ENCODE results near the gene KLK1. TPM values are rescaled to one million over a fixed set of nuclear protein-coding genes. Genes with fewer than 3 reads are reported as not detected.

Gene KLK1
- total RNA-seq, 1 donor from 2014 or later = 13.0 TPM

DNA sequence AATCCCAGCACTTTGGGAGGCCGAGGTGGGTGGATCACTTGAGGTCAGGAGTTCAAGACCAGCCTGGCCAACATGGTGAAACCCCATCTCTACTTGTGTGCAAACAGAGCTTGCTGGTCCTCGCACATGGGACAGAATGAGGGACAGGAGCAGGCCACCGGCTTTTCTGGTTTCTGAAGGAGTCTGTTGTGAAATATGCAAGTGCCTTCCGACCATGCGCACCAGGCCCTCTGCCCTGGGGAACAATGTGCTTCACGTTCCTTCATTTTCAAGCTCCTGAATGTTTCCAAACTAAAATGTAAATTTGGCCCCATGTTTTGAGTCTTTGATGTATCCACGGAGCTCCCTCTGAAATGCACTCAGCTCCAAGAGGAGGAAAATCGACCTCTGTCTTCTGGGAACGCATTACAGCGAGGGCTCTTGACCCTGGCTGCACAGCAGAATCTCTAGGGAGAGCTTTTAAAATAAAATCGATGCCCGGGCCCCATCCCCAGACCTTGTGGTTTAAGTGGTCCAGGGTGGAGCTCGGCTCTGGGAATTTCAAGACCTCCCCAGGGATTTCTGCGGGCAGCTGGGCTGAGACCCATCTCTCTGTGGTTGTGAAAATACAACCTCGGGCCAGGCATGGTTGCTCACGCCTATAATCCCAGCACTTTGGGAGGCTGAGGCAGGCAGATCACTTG lies 42.7 kb downstream of the KLK1 start:
- H3K36me3 Mint-ChIP-seq (ENCODE audit: low read depth) = no peaks in the 10 kb centered on the region
- ChIA-PET POLR2A (no interaction called here), CTCF (no interaction called here)
- H3K27me3 Mint-ChIP-seq = peaks cover 51% of the 10 kb centered on the region
- H3K9me3 Mint-ChIP-seq = no peaks in the 10 kb centered on the region
- DNase-seq = no peak
- peaks cover 6% of the 10 kb centered on the region for H3K4me1 Mint-ChIP-seq
- H3K27ac Mint-ChIP-seq = no peak overlapping the region
- TF ChIP-seq, protein P1, sequence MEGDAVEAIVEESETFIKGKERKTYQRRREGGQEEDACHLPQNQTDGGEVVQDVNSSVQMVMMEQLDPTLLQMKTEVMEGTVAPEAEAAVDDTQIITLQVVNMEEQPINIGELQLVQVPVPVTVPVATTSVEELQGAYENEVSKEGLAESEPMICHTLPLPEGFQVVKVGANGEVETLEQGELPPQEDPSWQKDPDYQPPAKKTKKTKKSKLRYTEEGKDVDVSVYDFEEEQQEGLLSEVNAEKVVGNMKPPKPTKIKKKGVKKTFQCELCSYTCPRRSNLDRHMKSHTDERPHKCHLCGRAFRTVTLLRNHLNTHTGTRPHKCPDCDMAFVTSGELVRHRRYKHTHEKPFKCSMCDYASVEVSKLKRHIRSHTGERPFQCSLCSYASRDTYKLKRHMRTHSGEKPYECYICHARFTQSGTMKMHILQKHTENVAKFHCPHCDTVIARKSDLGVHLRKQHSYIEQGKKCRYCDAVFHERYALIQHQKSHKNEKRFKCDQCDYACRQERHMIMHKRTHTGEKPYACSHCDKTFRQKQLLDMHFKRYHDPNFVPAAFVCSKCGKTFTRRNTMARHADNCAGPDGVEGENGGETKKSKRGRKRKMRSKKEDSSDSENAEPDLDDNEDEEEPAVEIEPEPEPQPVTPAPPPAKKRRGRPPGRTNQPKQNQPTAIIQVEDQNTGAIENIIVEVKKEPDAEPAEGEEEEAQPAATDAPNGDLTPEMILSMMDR (IDR thresholded peaks at IDR 0.05) = no peak
- ATAC-seq (ENCODE audit: low read depth) = no peak
- no peak overlapping the region for H3K4me3 Mint-ChIP-seq
- intact Hi-C loops (cut with micrococcal nuclease) = loop anchor here (5.0 kb wide), 1 partner anchor 174 kb away; no protein-coding TSS in a partner anchor

DNA sequence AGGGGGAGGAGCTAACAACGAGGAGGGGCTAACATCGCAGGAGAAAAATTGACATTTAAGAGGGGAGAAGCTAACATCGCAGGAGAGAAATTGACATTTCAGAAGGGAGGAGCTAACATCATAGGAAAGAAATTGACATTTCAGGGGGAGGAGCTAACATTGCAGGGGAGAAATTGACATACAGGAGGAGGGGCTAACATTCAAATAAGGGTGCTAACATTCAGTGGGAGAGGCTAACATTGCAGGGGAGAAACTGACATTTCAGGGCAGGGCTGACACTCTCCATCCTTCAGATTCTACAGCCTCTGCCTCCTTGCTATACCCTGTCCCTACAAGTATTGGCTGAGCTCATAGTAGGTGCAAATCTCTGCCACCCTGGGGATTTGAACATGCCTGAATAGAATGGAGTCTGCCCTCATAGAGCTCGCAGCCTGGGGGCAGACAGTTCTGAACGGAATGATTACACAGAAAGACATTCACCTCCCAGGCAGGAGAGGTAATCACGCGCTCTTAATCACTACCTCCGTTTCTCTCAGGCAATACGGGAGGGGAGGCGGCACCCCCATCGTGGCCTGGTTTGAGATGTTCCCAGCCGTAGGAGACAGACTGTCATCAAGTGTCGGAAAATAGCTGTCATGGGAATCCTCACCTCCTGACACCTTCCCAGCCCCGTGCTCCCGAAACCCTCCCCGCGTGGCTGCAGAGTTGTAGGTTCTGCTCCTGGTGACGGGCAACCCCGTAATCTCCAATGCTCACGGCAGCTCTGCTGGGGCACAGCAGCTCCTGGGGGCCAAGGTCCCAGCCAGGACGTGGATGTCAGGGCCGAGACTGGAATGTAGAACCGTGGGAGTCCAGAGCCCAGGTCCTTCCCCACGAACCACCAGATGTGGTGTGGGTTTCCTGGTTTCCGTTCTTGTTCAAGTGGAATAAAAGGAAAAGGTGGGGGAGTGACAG lies 43.8 kb downstream of the KLK1 start:
- Mint-ChIP-seq H3K27ac (no peak overlapping the region), H3K9me3 (no peaks in the 10 kb centered on the region), H3K27me3 (peaks cover 54% of the 10 kb centered on the region), H3K36me3 (ENCODE audit: low read depth) (no peaks in the 10 kb centered on the region), H3K4me3 (no peak overlapping the region), H3K4me1 (peaks cover 6% of the 10 kb centered on the region)
- DNase-seq (no peak), ATAC-seq (ENCODE audit: low read depth) (no peak)
- intact Hi-C loops (cut with micrococcal nuclease) = loop anchor here (5.0 kb wide), 1 partner anchor 172 kb away; no protein-coding TSS in a partner anchor
- TF ChIP-seq, protein P1 (IDR thresholded peaks at IDR 0.05) = no peak
- POLR2A ChIA-PET = no interaction called here
- CTCF ChIA-PET = no interaction called here

DNA sequence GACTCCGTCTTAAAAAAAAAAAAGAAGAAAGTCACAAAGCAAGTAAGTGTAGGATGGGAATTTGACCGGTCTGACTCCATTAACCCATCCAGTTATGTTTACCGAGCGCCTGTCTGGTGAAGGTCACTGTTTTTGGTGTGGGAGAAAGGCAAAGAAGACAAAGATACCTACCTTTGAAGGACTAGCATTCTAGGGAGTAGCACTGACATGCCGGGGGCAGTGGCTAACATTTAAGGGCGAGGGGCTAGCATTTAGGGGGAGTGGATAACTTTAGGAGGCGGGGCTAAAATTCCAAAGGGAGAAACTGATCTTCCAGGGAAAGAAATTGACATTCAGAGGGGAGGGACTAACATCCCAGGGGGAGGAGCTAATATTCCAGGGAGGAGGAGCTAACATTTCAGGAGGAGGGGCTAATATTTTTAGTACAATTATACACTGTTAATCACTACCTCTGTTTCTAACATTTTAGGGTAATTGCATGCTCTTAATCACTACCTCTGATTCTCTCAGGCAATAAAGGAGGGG lies 44.6 kb downstream of the KLK1 start:
- DNase-seq = no peak
- Mint-ChIP-seq H3K4me1 (peaks cover 6% of the 10 kb centered on the region), H3K9me3 (no peaks in the 10 kb centered on the region), H3K4me3 (no peak overlapping the region), H3K27me3 (peaks cover 60% of the 10 kb centered on the region), H3K36me3 (ENCODE audit: low read depth) (no peaks in the 10 kb centered on the region), H3K27ac (no peak overlapping the region)
- ChIA-PET POLR2A (interaction anchor here (0.5 kb wide), 1 partner anchor 140 kb away, joined by 3 read pairs; no protein-coding TSS in a partner anchor), CTCF (no interaction called here)
- intact Hi-C loops (cut with micrococcal nuclease) = no loop called here
- ATAC-seq (ENCODE audit: low read depth) = no peak
- TF ChIP-seq, protein P1 (IDR thresholded peaks at IDR 0.05) = no peak

DNA sequence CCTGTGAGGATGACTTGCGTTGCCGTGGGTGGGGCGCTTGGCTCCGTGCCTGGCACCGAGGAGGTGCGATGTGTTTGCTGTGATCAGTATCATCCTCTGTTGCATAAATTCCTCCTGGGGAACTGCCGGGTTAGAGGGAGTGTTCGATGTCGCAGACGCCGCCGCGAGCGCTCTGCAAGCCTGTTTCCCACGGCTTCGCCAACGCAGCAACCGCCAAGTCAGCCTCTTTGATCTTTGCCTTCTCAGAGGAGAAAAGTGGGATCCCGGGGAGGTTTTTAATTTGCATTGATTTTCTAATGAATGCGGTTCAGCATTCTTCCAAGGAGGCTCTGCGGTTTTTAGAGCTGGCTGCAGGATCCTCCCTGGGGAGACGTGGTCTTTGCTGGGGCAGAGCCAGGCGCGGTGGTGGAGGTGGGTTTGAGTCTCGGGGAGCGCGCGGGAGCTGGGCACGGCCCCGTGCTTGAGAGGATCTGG lies 45.7 kb downstream of the KLK1 start:
- ChIA-PET CTCF (interaction anchor here (2.0 kb wide), 1 partner anchor 144 kb away, joined by 6 read pairs; no protein-coding TSS in a partner anchor), POLR2A (no interaction called here)
- Mint-ChIP-seq H3K36me3 (ENCODE audit: low read depth) (no peaks in the 10 kb centered on the region), H3K4me1 (peaks cover 3% of the 10 kb centered on the region), H3K9me3 (no peaks in the 10 kb centered on the region), H3K4me3 (no peak overlapping the region), H3K27ac (no peak overlapping the region), H3K27me3 (peaks cover 55% of the 10 kb centered on the region)
- TF ChIP-seq, protein P1 (IDR thresholded peaks at IDR 0.05) = no peak
- ATAC-seq (ENCODE audit: low read depth) = no peak
- no peak for DNase-seq
- intact Hi-C loops (cut with micrococcal nuclease) = no loop called here
